ENCODE results near the gene TMEM147.

TMEM147 gene

GRCh38 chr19:35549174-35549788 lies 3.9 kb downstream of the TMEM147 start:
- peak; percentile 42 for DNase-seq (ENCODE audit: low spot score)

- no peak for DNase-seq (ENCODE audit: low spot score)
These were observed 4.6 kb downstream of the TMEM147 start for GRCh38 chr19:35549879-35550523.

- DNase-seq (ENCODE audit: low spot score): no peak
These were observed 5.8 kb downstream of the TMEM147 start for GRCh38 chr19:35551091-35551810.

- DNase-seq (ENCODE audit: low spot score): no peak
These were observed 7.3 kb downstream of the TMEM147 start for GRCh38 chr19:35552534-35553384.

GRCh38 chr19:35553385-35554000 lies 8.1 kb downstream of the TMEM147 start:
- no peak for DNase-seq (ENCODE audit: low spot score)

GRCh38 chr19:35554076-35554475 lies 8.7 kb downstream of the TMEM147 start:
- DNase-seq (ENCODE audit: low spot score): no peak

GRCh38 chr19:35555301-35556005 lies 10.0 kb downstream of the TMEM147 start:
- DNase-seq (ENCODE audit: low spot score): no peak

GRCh38 chr19:35556025-35556590 lies 10.7 kb downstream of the TMEM147 start:
- DNase-seq (ENCODE audit: low spot score): no peak

GRCh38 chr19:35556846-35557538 lies 11.6 kb downstream of the TMEM147 start:
- no peak for DNase-seq (ENCODE audit: low spot score)

- DNase-seq (ENCODE audit: low spot score): no peak
These were observed 12.3 kb downstream of the TMEM147 start for GRCh38 chr19:35557539-35558399.

GRCh38 chr19:35558400-35559280 lies 13.2 kb downstream of the TMEM147 start:
- no peak for DNase-seq (ENCODE audit: low spot score)

- DNase-seq (ENCODE audit: low spot score): no peak
These were observed 13.8 kb downstream of the TMEM147 start for GRCh38 chr19:35559281-35559659.

- no peak for DNase-seq (ENCODE audit: low spot score)
These were observed 14.4 kb downstream of the TMEM147 start for GRCh38 chr19:35559781-35560180.

- DNase-seq (ENCODE audit: low spot score): no peak
These were observed 14.8 kb downstream of the TMEM147 start for GRCh38 chr19:35560271-35560670.

GRCh38 chr19:35560677-35561076 lies 15.3 kb downstream of the TMEM147 start:
- DNase-seq (ENCODE audit: low spot score): no peak

GRCh38 chr19:35561436-35561835 lies 16.0 kb downstream of the TMEM147 start:
- DNase-seq (ENCODE audit: low spot score): no peak

- DNase-seq (ENCODE audit: low spot score): no peak
These were observed 16.9 kb downstream of the TMEM147 start for GRCh38 chr19:35562336-35562735.

- DNase-seq (ENCODE audit: low spot score): no peak
These were observed 17.4 kb downstream of the TMEM147 start for GRCh38 chr19:35562776-35563175.

Measured in globus pallidus (tissue), 1 donor.